ENCODE results near the gene HSH2D. TPM values are rescaled to one million over a fixed set of nuclear protein-coding genes. Genes with fewer than 3 reads are reported as not detected.
A peak's percentile ranks its signal among the peaks of the same experiment; 100 is the strongest.

HSH2D gene
- total and polyA plus RNA-seq, 2 of the 13 experiments (the other 11 are each of a cell fraction or from before 2014, with no cell fraction given), result 0.69 to 3.2 TPM

DNA sequence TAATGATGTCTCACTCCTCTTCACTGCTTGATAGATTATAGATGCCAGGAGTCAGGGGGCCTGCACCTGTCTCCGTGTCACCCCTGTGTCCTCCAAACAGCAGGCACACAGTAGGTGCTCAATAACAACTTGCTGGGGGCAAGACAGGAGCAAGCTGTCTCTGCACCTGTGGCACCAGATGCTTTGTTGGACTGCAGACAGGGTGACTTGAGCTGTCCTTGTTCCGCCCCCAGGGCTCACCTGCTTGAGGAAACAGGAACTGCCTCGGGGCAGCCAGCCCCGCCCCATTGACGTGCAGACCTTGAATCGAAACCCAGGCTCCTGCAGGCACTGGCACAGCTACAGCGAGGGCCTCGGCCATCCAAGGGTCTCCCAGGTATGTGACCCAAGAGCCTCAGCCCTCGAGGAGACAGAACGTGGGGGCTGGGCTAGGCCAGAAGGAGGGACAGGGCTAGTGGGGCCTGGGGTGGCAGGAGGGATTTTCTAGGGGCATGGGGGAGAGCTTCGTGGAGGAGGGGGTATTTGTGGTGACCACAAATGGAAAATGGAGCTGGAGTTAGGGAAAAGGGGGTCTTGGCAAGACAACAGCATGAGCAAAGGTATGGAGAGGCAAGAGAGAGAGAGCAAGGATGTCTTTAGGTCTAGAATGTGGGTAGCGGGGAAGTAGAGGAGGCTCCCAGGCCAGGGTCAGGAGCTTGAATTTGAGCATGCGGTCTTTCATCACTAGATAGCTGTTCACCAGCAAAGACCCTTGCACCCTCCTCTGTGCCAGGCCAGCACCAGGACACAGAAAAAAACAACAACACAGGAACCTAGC is at the start of gene HSH2D (continued):
- TF ChIP-seq, protein P1, sequence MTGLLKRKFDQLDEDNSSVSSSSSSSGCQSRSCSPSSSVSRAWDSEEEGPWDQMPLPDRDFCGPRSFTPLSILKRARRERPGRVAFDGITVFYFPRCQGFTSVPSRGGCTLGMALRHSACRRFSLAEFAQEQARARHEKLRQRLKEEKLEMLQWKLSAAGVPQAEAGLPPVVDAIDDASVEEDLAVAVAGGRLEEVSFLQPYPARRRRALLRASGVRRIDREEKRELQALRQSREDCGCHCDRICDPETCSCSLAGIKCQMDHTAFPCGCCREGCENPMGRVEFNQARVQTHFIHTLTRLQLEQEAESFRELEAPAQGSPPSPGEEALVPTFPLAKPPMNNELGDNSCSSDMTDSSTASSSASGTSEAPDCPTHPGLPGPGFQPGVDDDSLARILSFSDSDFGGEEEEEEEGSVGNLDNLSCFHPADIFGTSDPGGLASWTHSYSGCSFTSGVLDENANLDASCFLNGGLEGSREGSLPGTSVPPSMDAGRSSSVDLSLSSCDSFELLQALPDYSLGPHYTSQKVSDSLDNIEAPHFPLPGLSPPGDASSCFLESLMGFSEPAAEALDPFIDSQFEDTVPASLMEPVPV (CRISPR knock-in tag; IDR thresholded peaks at IDR 0.05), result no peak
- TF ChIP-seq, protein P2, sequence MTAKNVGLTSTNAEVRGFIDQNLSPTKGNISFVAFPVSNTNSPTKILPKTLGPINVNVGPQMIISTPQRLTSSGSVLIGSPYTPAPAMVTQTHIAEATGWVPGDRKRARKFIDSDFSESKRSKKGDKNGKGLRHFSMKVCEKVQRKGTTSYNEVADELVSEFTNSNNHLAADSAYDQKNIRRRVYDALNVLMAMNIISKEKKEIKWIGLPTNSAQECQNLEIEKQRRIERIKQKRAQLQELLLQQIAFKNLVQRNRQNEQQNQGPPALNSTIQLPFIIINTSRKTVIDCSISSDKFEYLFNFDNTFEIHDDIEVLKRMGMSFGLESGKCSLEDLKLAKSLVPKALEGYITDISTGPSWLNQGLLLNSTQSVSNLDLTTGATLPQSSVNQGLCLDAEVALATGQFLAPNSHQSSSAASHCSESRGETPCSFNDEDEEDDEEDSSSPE (CRISPR knock-in tag; IDR thresholded peaks at IDR 0.05), result no peak
- TF ChIP-seq, protein P3, sequence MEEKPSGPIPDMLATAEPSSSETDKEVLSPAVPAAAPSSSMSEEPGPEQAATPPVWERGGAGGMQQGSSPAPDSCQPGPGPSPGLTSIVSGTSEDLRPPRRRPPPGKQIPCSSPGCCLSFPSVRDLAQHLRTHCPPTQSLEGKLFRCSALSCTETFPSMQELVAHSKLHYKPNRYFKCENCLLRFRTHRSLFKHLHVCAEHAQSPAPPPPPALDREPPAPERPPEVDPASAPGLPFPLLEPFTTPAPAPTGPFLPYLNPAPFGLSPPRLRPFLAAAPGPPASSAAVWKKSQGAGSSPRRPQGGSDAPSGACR (CRISPR knock-in tag; IDR thresholded peaks at IDR 0.05), result no peak
- TF ChIP-seq AGO1 (IDR thresholded peaks at IDR 0.05; ENCODE audit: low read depth, low read length, poor library complexity, severe bottlenecking) (no peak), SALL1 (CRISPR knock-in tag; IDR thresholded peaks at IDR 0.05) (peak; percentile 36; the same call in 1 of the 2 replicates), FOXC1 (CRISPR knock-in tag; IDR thresholded peaks at IDR 0.05; ENCODE audit: borderline replicate concordance) (no peak), GATAD2A (CRISPR knock-in tag; IDR thresholded peaks at IDR 0.05) (no peak; the same call in 1 of the 2 replicates), ZNF883 (CRISPR knock-in tag; IDR thresholded peaks at IDR 0.05; ENCODE audit: not compliant biosample characterization) (peak; percentile 25), ZNF44 (CRISPR knock-in tag; IDR thresholded peaks at IDR 0.05) (no peak), ZBTB1 (CRISPR knock-in tag; IDR thresholded peaks at IDR 0.05; ENCODE audit: borderline replicate concordance) (no peak), NFKBIZ (CRISPR knock-in tag; IDR thresholded peaks at IDR 0.05) (no peak), STAG1 (CRISPR knock-in tag; IDR thresholded peaks at IDR 0.05) (no peak), ADNP (CRISPR knock-in tag; IDR thresholded peaks at IDR 0.05) (no peak), JARID2 (CRISPR knock-in tag; IDR thresholded peaks at IDR 0.05; ENCODE audit: insufficient replicate concordance) (no peak), JUN (CRISPR knock-in tag; IDR thresholded peaks at IDR 0.05) (no peak), ZMAT3 (CRISPR knock-in tag; conservative IDR thresholded peaks at IDR 0.05) (no peak)
- TF ChIP-seq, protein P4, sequence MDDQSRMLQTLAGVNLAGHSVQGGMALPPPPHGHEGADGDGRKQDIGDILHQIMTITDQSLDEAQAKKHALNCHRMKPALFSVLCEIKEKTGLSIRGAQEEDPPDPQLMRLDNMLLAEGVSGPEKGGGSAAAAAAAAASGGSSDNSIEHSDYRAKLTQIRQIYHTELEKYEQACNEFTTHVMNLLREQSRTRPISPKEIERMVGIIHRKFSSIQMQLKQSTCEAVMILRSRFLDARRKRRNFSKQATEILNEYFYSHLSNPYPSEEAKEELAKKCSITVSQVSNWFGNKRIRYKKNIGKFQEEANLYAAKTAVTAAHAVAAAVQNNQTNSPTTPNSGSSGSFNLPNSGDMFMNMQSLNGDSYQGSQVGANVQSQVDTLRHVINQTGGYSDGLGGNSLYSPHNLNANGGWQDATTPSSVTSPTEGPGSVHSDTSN (CRISPR knock-in tag; IDR thresholded peaks at IDR 0.05; ENCODE audit: borderline replicate concordance), result no peak
- TF ChIP-seq, protein P5, sequence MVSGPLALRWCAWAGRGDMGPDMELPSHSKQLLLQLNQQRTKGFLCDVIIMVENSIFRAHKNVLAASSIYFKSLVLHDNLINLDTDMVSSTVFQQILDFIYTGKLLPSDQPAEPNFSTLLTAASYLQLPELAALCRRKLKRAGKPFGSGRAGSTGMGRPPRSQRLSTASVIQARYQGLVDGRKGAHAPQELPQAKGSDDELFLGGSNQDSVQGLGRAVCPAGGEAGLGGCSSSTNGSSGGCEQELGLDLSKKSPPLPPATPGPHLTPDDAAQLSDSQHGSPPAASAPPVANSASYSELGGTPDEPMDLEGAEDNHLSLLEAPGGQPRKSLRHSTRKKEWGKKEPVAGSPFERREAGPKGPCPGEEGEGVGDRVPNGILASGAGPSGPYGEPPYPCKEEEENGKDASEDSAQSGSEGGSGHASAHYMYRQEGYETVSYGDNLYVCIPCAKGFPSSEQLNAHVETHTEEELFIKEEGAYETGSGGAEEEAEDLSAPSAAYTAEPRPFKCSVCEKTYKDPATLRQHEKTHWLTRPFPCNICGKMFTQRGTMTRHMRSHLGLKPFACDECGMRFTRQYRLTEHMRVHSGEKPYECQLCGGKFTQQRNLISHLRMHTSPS (CRISPR knock-in tag; IDR thresholded peaks at IDR 0.05; ENCODE audit: low read depth), result no peak
- TF ChIP-seq, protein P6, sequence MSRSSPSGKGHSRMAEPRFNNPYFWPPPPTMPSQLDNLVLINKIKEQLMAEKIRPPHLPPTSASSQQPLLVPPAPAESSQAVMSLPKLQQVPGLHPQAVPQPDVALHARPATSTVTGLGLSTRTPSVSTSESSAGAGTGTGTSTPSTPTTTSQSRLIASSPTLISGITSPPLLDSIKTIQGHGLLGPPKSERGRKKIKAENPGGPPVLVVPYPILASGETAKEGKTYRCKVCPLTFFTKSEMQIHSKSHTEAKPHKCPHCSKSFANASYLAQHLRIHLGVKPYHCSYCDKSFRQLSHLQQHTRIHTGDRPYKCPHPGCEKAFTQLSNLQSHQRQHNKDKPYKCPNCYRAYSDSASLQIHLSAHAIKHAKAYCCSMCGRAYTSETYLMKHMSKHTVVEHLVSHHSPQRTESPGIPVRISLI (CRISPR knock-in tag; IDR thresholded peaks at IDR 0.05; ENCODE audit: borderline replicate concordance), result 0 out of 2 replicates have a peak, but pooled peaks have one; percentile 13
